Measurements from ENCODE around the gene KNDC1. TPM values are rescaled to one million over a fixed set of nuclear protein-coding genes. Genes with fewer than 3 reads are reported as not detected.

The KNDC1 gene
- total and polyA plus RNA-seq, 10 of the 15 experiments (the other 5 are each of a cell fraction or from before 2014, with no cell fraction given): 0.03 to 0.11 (median 0.05) TPM; not detected in 7

DNA sequence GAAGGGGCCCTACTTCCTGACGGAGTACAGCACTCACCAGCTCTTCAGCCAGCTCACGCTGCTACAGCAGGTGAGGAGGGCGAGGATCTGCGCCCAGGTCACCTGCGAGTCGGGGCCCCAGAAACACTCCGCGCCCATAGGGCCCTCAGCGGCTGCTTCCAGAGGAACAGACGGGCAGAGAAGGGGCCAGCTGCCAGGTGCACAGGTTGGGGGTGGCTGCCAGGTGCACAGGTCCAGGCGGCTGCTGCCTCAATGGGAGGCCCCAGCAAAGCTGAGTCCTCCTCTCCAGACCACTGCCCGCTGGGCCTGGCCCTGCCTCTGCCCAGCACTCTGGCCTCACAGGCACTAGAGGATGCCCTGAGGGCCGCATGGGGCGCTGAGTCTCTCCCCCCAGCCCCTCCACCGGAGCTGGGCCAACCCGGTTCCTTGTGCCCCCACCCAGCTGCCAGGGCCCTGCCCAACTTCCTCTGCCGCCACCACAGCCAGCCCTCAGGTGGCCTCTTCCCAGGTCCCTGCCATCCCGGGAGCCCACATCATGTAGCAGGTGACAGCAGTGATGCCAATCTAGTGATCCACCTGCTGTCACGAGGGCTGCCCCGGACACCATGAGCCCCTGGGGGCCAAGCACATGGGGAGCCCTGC, 53.0 kb downstream of the KNDC1 start:
- TF ChIP-seq CBX3 (IDR thresholded peaks at IDR 0.05; ENCODE audit: borderline replicate concordance, low read depth): no peak
- no peak for TF ChIP-seq ZZZ3 (IDR thresholded peaks at IDR 0.05; ENCODE audit: control insufficient read depth, insufficient read length, low read depth)
- TF ChIP-seq ZBED1 (IDR thresholded peaks at IDR 0.05; ENCODE audit: borderline replicate concordance): no peak
- TF ChIP-seq, protein P1, sequence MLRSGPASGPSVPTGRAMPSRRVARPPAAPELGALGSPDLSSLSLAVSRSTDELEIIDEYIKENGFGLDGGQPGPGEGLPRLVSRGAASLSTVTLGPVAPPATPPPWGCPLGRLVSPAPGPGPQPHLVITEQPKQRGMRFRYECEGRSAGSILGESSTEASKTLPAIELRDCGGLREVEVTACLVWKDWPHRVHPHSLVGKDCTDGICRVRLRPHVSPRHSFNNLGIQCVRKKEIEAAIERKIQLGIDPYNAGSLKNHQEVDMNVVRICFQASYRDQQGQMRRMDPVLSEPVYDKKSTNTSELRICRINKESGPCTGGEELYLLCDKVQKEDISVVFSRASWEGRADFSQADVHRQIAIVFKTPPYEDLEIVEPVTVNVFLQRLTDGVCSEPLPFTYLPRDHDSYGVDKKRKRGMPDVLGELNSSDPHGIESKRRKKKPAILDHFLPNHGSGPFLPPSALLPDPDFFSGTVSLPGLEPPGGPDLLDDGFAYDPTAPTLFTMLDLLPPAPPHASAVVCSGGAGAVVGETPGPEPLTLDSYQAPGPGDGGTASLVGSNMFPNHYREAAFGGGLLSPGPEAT (IDR thresholded peaks at IDR 0.05; ENCODE audit: low read depth): no peak
- TF ChIP-seq SUPT20H (IDR thresholded peaks at IDR 0.05; ENCODE audit: borderline replicate concordance, control insufficient read depth, low read depth, low read length): no peak
- no peak for TF ChIP-seq ETV6 (conservative IDR thresholded peaks at IDR 0.05 in 1 of 2, IDR thresholded peaks at IDR 0.05 in 1 of 2; ENCODE audit: borderline replicate concordance in 1 of 2, low read depth in 1 of 2)
- TF ChIP-seq BACH1 (IDR thresholded peaks at IDR 0.05; ENCODE audit: borderline replicate concordance): no peak
- TF ChIP-seq, protein P2, sequence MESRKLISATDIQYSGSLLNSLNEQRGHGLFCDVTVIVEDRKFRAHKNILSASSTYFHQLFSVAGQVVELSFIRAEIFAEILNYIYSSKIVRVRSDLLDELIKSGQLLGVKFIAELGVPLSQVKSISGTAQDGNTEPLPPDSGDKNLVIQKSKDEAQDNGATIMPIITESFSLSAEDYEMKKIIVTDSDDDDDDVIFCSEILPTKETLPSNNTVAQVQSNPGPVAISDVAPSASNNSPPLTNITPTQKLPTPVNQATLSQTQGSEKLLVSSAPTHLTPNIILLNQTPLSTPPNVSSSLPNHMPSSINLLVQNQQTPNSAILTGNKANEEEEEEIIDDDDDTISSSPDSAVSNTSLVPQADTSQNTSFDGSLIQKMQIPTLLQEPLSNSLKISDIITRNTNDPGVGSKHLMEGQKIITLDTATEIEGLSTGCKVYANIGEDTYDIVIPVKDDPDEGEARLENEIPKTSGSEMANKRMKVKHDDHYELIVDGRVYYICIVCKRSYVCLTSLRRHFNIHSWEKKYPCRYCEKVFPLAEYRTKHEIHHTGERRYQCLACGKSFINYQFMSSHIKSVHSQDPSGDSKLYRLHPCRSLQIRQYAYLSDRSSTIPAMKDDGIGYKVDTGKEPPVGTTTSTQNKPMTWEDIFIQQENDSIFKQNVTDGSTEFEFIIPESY (IDR thresholded peaks at IDR 0.05): no peak

More for the DNA sequence above, 53.0 kb downstream of the KNDC1 start:
- ChIA-PET CTCF (no interaction called here), POLR2A (no interaction called here), RAD21 (ENCODE audit: unreplicated experiment) (no interaction called here), SMC1A (ENCODE audit: uncharacterized antibody, unreplicated experiment) (no interaction called here)
- FAIRE-seq (no peak), ATAC-seq (no peak), DNase-seq (ENCODE audit: low read depth, low spot score) (no peak)
- no peak overlapping the region for H2AFZ ChIP-seq (ENCODE audit: control insufficient read depth, low read depth, low read length)
- in situ Hi-C loops (cut with MboI) (no loop called here), intact Hi-C loops (cut with micrococcal nuclease; ENCODE audit: unreplicated experiment) (no loop called here)
- H3K4me3 ChIP-seq: no peak overlapping the region
- no TSS peak for BruUV-seq (replicated peaks)
- no peak overlapping the region for H3K9ac ChIP-seq (ENCODE audit: control insufficient read depth, insufficient read depth, low read length)
- H3K79me2 ChIP-seq (ENCODE audit: control insufficient read depth, insufficient read depth, low read length): no peaks in the 10 kb centered on the region
- H3K36me3 ChIP-seq (ENCODE audit: control insufficient read depth in 2 of 2, insufficient read depth in 2 of 2, low read length in 1 of 2): no peaks in the 10 kb centered on the region
- 50% methylated on average over 17 of the region's 20 CpGs for WGBS (ENCODE audit: insufficient coverage, insufficient replicate concordance, low lambda C conversion rate, missing lambda C conversion rate)
- no peak overlapping the region for H3K27ac ChIP-seq (ENCODE audit: control insufficient read depth, insufficient read depth)
- no peaks in the 10 kb centered on the region for H3K9me3 ChIP-seq (replicated peaks; ENCODE audit: control insufficient read depth, insufficient read depth, low read length)
- H4K20me1 ChIP-seq (ENCODE audit: control insufficient read depth, insufficient read depth): no peaks in the 10 kb centered on the region
- no peak overlapping the region for H3K4me2 ChIP-seq (ENCODE audit: control insufficient read depth, insufficient read depth)
- no peaks in the 10 kb centered on the region for H3K27me3 ChIP-seq (replicated peaks in 1 of 2; ENCODE audit: control insufficient read depth in 2 of 2, insufficient read depth in 2 of 2, low read length in 1 of 2)
- no peaks in the 10 kb centered on the region for H3K4me1 ChIP-seq (ENCODE audit: control insufficient read depth, insufficient read depth, low read length)
